GM12878 (cell line): ENCODE measurements around the gene CAMTA1. TPM values are rescaled to one million over a fixed set of nuclear protein-coding genes. Genes with fewer than 3 reads are reported as not detected.

Source experiments
- ATAC-seq: fragments of 200-7000 bp; cut with Tn5 transposase; 3 replicates; pipeline ENCODE4 v1.9.1; 2020; ENCODE audit warnings: mild to moderate bottlenecking, moderate library complexity
- BruUV-seq: library from RNA; stranded (reverse); fragments of 400-500 nt; replicated peaks from 2 replicates; lab custom pipeline; 2021; lab: Mats Ljungman, UMichigan
- CTCF ChIA-PET: fragments of 300-600 bp; sonication (Branson Sonifier 250); formaldehyde crosslinking; extraction: SDS; loops from one replicate; lab custom pipeline; 2021; ENCODE audit warnings: inconsistent platforms; lab: Yijun Ruan, JAX
- POLR2A ChIA-PET: fragments of 350-600 bp; formaldehyde crosslinking; extraction: SDS; loops from one replicate; lab custom pipeline; 2021; ENCODE audit warnings: inconsistent platforms; lab: Charles Lee
- RAD21 ChIA-PET: fragments of 300-600 bp; sonication (Branson Sonifier 250); formaldehyde crosslinking; loops from one replicate; lab custom pipeline; 2023; ENCODE audit warnings: antibody characterized with exemption; ENCODE audit not compliant: unreplicated experiment; lab: Charles Lee
- SMC1A ChIA-PET: fragments of 300-600 bp; sonication (Branson Sonifier 250); formaldehyde crosslinking; loops from one replicate; lab custom pipeline; 2023; ENCODE audit not compliant: unreplicated experiment, uncharacterized antibody; lab: Charles Lee
- DNase-seq: peaks from one replicate; pipeline ENCODE4 v3.0.0-alpha.2; 2011; ENCODE audit warnings: low read depth, low spot score
- FAIRE-seq: peaks from 3 replicates; lab custom pipeline; 2011; peaks lifted over from hg19 to GRCh38; lab: Jason Lieb, UNC
- H2AFZ ChIP-seq: 2 replicates; pipeline ENCODE4 v1.6.0; 2011; ENCODE audit warnings: low read depth, low read length, control low read depth; ENCODE audit not compliant: control insufficient read depth
- H3K27ac ChIP-seq: 2 replicates; pipeline ENCODE4 v1.5.1; 2011; ENCODE audit warnings: control low read depth; ENCODE audit not compliant: control insufficient read depth, insufficient read depth
- H3K27me3 ChIP-seq, 2 experiments: replicated peaks in 1 of 2; 2 replicates each; pipeline versions ENCODE4 v1.6.0 to v1.6.1; 2011; ENCODE audit warnings: low read length in 1 of 2; ENCODE audit not compliant: control insufficient read depth in 2 of 2, insufficient read depth in 2 of 2
- H3K36me3 ChIP-seq, 2 experiments: 2 replicates each; pipeline ENCODE4 v1.5.1; 2011; ENCODE audit warnings: low read length in 1 of 2; ENCODE audit not compliant: control insufficient read depth in 2 of 2, insufficient read depth in 2 of 2
- H3K4me1 ChIP-seq: 2 replicates; pipeline ENCODE4 v1.6.1; 2011; ENCODE audit warnings: mild to moderate bottlenecking, low read length, moderate library complexity, mixed read lengths; ENCODE audit not compliant: control insufficient read depth, insufficient read depth
- H3K4me2 ChIP-seq: 2 replicates; pipeline ENCODE4 v1.6.0; 2011; ENCODE audit warnings: control low read depth; ENCODE audit not compliant: control insufficient read depth, insufficient read depth
- H3K4me3 ChIP-seq: fragments of 200-600 bp; sonication (generic); 2 replicates; pipeline ENCODE4 v1.5.1; 2016
- H3K79me2 ChIP-seq: 2 replicates; pipeline ENCODE4 v1.6.0; 2011; ENCODE audit warnings: low read length; ENCODE audit not compliant: control insufficient read depth, insufficient read depth
- H3K9ac ChIP-seq: 2 replicates; pipeline ENCODE4 v1.8.0; 2011; ENCODE audit warnings: low read length, control low read depth, mixed read lengths; ENCODE audit not compliant: control insufficient read depth, insufficient read depth
- H3K9me3 ChIP-seq: replicated peaks from 3 replicates; pipeline ENCODE4 v1.5.1; 2011; ENCODE audit warnings: mild to moderate bottlenecking, low read length; ENCODE audit not compliant: control insufficient read depth, insufficient read depth
- H4K20me1 ChIP-seq: 2 replicates; pipeline ENCODE4 v1.6.0; 2011; ENCODE audit not compliant: control insufficient read depth, insufficient read depth
- CHD2 ChIP-seq: IDR thresholded peaks from 2 replicates; pipeline ENCODE4 v1.6.1; 2011; ENCODE audit warnings: low read depth, low read length, improper control_type of control experiment, borderline replicate concordance
- EED ChIP-seq: sonication (generic); IDR thresholded peaks from 2 replicates; pipeline ENCODE4 v1.6.1; 2016; ENCODE audit warnings: antibody characterized with exemption, low read depth
- PBX3 ChIP-seq: IDR thresholded peaks from 2 replicates; pipeline ENCODE4 v1.6.1; 2011; ENCODE audit warnings: mild to moderate bottlenecking, low read depth, low read length, moderate library complexity; ENCODE audit not compliant: insufficient replicate concordance
- RAD51 ChIP-seq: fragments of 450-650 bp; IDR thresholded peaks from 2 replicates; pipeline ENCODE4 v1.6.1; 2016; ENCODE audit warnings: moderate library complexity, mild to moderate bottlenecking, inconsistent platforms
- SMAD1 ChIP-seq: fragments of 450-650 bp; IDR thresholded peaks from 2 replicates; pipeline ENCODE4 v1.6.1; 2018; ENCODE audit warnings: mild to moderate bottlenecking, low read depth; ENCODE audit not compliant: partially characterized antibody
- SPI1 ChIP-seq: IDR thresholded peaks from 2 replicates; pipeline ENCODE4 v1.6.1; 2011; ENCODE audit warnings: low read depth, mild to moderate bottlenecking, low read length, moderate library complexity, borderline replicate concordance; ENCODE audit not compliant: insufficient read depth
- TARDBP ChIP-seq: IDR thresholded peaks from 2 replicates; pipeline ENCODE4 v1.6.1; 2016; ENCODE audit warnings: borderline replicate concordance
- WGBS: methylation state at CpG from one replicate; pipeline ENCODE4 v1.1.6; 2016; ENCODE audit warnings: low lambda C conversion rate; ENCODE audit not compliant: insufficient replicate concordance, insufficient coverage; ENCODE audit errors: missing lambda C conversion rate; 5-methylcytosine and 5-hydroxymethylcytosine counted together
- in situ Hi-C: fragments of 300-500 bp; cut with MboI; formaldehyde crosslinking; loops from 9 replicates; pipeline ENCODE4 v1.14.3; 2018; ENCODE audit warnings: mixed read lengths
- intact Hi-C: fragments of 100-400 bp; cut with micrococcal nuclease; formaldehyde crosslinking; loops from one replicate; pipeline ENCODE4 v1.14.2; 2022; ENCODE audit not compliant: unreplicated experiment
- polyA plus RNA-seq, 11 experiments: library from polyadenylated mRNA; depleted of rRNA in 4 of 11; unstranded in 6 of 11; stranded (reverse) in 5 of 11; fragments of >200 nt; fragmentation: Nextera tagmentation in 4 of 11; fragmentation: Illumina TruSeq in 1 of 11; extraction: Ambion mirVana in 4 of 11; extraction: Trizol in 1 of 11; gene quantifications; 1 replicate in 1 of 11; 2 replicates in 10 of 11; pipeline versions ENCODE4 v1.2.1 to v1.2.3, GENCODE V29; 2011 to 2016; ENCODE audit warnings: inconsistent platforms in 2 of 11, missing spikeins in 2 of 11, low read depth in 1 of 11
- total RNA-seq, 4 experiments: library from RNA; depleted of rRNA in 3 of 4; stranded (reverse); fragments of >200 nt in 3 of 4; fragmentation: Illumina TruSeq in 1 of 4; extraction: Trizol in 1 of 4; gene quantifications; 2 replicates each; pipeline versions ENCODE4 v1.2.1 to v1.2.3, GENCODE V29; 2013 to 2021
- TF ChIP-seq, protein P1 (sequence below): IDR thresholded peaks from 2 replicates; pipeline ENCODE4 v1.6.1; 2012; ENCODE audit warnings: low read depth, low read length, improper control_type of control experiment
- TF ChIP-seq, protein P2 (sequence below): IDR thresholded peaks from 2 replicates; pipeline ENCODE4 v1.6.1; 2011; ENCODE audit warnings: low read depth, low read length, improper control_type of control experiment, borderline replicate concordance

CAMTA1 gene
- total and polyA plus RNA-seq, 10 of the 15 experiments (the other 5 are each of a cell fraction or from before 2014, with no cell fraction given) = 37.7 to 148 (median 76.4) TPM

DNA sequence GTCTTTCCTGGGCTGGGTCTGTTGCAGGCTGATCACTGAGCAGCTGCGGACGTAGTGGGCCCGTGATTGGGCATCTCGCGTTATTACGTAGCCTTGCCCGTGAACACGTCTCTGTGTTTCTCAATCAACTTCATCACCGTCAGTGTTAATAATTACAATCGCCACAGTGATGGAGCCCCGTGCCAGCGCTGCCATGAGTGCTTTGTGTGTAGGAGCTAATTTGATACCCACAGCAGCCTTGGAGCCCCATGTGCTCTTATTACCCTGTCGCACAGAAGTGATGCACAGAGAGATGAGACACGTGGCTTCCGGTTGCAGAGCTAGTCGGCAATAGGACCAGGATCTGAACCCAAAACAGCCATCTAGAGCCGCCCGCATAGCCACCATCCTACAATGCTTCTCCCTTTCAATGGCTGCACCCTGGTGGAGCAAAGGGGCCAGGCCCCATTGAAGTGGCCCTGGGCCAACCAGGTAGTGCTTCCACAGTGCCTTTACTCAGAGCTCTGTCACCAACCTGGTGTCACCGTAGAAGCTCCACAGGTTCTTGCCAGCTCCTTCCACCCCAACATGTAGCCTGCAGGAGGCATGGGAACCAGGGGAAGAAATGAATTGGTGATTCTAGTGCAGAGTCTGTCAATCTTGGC lies 587.3 kb downstream of the CAMTA1 start:
- intact Hi-C loops (no loop called here), in situ Hi-C loops (no loop called here)
- POLR2A ChIA-PET = no interaction called here
- WGBS = 81% methylated on average over 19 of the region's 19 CpGs
- no peak overlapping the region for H3K4me2 ChIP-seq
- H3K79me2 ChIP-seq = no peaks in the 10 kb centered on the region
- TF ChIP-seq, protein P1, sequence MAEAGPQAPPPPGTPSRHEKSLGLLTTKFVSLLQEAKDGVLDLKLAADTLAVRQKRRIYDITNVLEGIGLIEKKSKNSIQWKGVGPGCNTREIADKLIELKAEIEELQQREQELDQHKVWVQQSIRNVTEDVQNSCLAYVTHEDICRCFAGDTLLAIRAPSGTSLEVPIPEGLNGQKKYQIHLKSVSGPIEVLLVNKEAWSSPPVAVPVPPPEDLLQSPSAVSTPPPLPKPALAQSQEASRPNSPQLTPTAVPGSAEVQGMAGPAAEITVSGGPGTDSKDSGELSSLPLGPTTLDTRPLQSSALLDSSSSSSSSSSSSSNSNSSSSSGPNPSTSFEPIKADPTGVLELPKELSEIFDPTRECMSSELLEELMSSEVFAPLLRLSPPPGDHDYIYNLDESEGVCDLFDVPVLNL = no peak
- no peak for TF ChIP-seq EED
- ATAC-seq (no peak), FAIRE-seq (no peak), DNase-seq (no peak)
- no peaks in the 10 kb centered on the region for H3K4me1 ChIP-seq
- no peak overlapping the region for H2AFZ ChIP-seq
- no TSS peak for BruUV-seq
- no peak overlapping the region for H3K9ac ChIP-seq
- H3K36me3 ChIP-seq = no peaks in the 10 kb centered on the region
- no peak overlapping the region for H3K27ac ChIP-seq
- no peaks in the 10 kb centered on the region for H4K20me1 ChIP-seq
- H3K27me3 ChIP-seq = no peaks in the 10 kb centered on the region; a peak in 2 of 4 replicates
- no peak overlapping the region for H3K4me3 ChIP-seq
- no peaks in the 10 kb centered on the region; the same call in 2 of the 3 replicates for H3K9me3 ChIP-seq
- SMC1A ChIA-PET = no interaction called here
- CTCF ChIA-PET = interaction anchor here (0.7 kb wide), 1 partner anchor 27 kb away, joined by 3 read pairs; no protein-coding TSS in a partner anchor
- RAD21 ChIA-PET = no interaction called here

DNA sequence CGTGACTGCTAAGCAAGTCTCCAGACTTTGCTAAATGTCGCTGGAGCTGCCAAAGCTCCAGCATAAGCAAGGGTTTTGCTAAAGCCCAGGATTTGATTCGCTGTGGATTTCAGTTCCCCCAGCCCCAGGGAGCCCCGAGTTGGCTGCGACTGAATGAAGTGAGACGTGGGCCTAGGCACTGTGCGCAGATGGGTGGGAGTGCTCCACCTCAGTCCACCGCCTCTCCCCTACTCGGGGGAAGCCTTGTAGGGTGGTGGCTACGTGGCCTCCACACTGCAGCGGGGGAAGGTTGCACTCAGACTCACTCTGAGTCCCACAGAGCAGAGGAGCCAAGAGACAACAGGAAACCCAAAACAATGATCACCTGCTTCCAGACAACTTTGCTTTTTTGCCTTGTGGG lies 588.0 kb downstream of the CAMTA1 start:
- Histone ChIP-seq H3K79me2 (no peaks in the 10 kb centered on the region), H2AFZ (no peak overlapping the region), H3K4me2 (no peak overlapping the region), H3K27ac (no peak overlapping the region), H3K4me3 (no peak overlapping the region), H3K36me3 (no peaks in the 10 kb centered on the region), H3K9me3 (no peaks in the 10 kb centered on the region; the same call in 2 of the 3 replicates), H3K4me1 (no peaks in the 10 kb centered on the region), H3K27me3 (no peaks in the 10 kb centered on the region; a peak in 2 of 4 replicates), H4K20me1 (no peaks in the 10 kb centered on the region), H3K9ac (no peak overlapping the region)
- POLR2A ChIA-PET = no interaction called here
- no peak for DNase-seq
- 18% methylated on average over 11 of the region's 11 CpGs for WGBS
- in situ Hi-C loops (no loop called here), intact Hi-C loops (no loop called here)
- no TSS peak for BruUV-seq
- FAIRE-seq = no peak
- no peak for ATAC-seq
- CTCF ChIA-PET = no interaction called here
- RAD21 ChIA-PET = no interaction called here
- TF ChIP-seq RAD51 (no peak), SMAD1 (no peak), PBX3 (no peak), CHD2 (no peak), SPI1 (no peak), TARDBP (no peak)
- TF ChIP-seq, protein P2, sequence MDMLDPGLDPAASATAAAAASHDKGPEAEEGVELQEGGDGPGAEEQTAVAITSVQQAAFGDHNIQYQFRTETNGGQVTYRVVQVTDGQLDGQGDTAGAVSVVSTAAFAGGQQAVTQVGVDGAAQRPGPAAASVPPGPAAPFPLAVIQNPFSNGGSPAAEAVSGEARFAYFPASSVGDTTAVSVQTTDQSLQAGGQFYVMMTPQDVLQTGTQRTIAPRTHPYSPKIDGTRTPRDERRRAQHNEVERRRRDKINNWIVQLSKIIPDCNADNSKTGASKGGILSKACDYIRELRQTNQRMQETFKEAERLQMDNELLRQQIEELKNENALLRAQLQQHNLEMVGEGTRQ = no peak
- SMC1A ChIA-PET = no interaction called here
